H9 (cell line): ENCODE measurements around the gene NOL7. TPM values are rescaled to one million over a fixed set of nuclear protein-coding genes. Genes with fewer than 3 reads are reported as not detected.

Experiments
- DNase-seq: peaks from one replicate; pipeline ENCODE4 v3.0.0-alpha.2; 2017
- H2AFZ ChIP-seq: one replicate; pipeline ENCODE4 v1.6.1; 2013; ENCODE audit warnings: mild to moderate bottlenecking, low read length, control low read depth, moderate library complexity
- H2AK5ac ChIP-seq: 2 replicates; pipeline ENCODE4 v1.6.1; 2013; ENCODE audit warnings: low read length, control low read depth, mixed read lengths; ENCODE audit not compliant: insufficient read length
- H2BK120ac ChIP-seq: one replicate; pipeline ENCODE4 v1.6.1; 2013; ENCODE audit warnings: low read depth, mild to moderate bottlenecking, low read length, control low read depth, inconsistent platforms; ENCODE audit not compliant: poor library complexity, severe bottlenecking
- H2BK12ac ChIP-seq: 2 replicates; pipeline ENCODE4 v1.6.1; 2013; ENCODE audit warnings: low read length, control low read depth, mixed read lengths, low read depth; ENCODE audit not compliant: insufficient read length
- H2BK15ac ChIP-seq: 2 replicates; pipeline ENCODE4 v1.6.1; 2013; ENCODE audit warnings: low read depth, low read length, control low read depth
- H2BK20ac ChIP-seq: one replicate; pipeline ENCODE4 v1.6.1; 2013; ENCODE audit warnings: low read depth, mild to moderate bottlenecking, low read length, control low read depth, inconsistent platforms; ENCODE audit not compliant: poor library complexity, severe bottlenecking
- H2BK5ac ChIP-seq: 2 replicates; pipeline ENCODE4 v1.6.1; 2013; ENCODE audit warnings: low read length, control low read depth, mixed read lengths; ENCODE audit not compliant: insufficient read length
- H3K14ac ChIP-seq: 2 replicates; pipeline ENCODE4 v1.6.1; 2013; ENCODE audit warnings: low read length, control low read depth; ENCODE audit not compliant: insufficient read depth
- H3K18ac ChIP-seq: 2 replicates; pipeline ENCODE4 v1.6.1; 2013; ENCODE audit warnings: low read depth, mild to moderate bottlenecking, mixed read lengths, low read length, control low read depth; ENCODE audit not compliant: insufficient read length
- H3K23ac ChIP-seq: 2 replicates; pipeline ENCODE4 v1.6.1; 2013; ENCODE audit warnings: low read length, control low read depth, mixed read lengths, low read depth; ENCODE audit not compliant: insufficient read length
- H3K23me2 ChIP-seq: 2 replicates; pipeline ENCODE4 v1.6.1; 2013; ENCODE audit warnings: low read depth, mild to moderate bottlenecking, mixed read lengths, low read length, control low read depth; ENCODE audit not compliant: insufficient read length, poor library complexity, severe bottlenecking
- H3K27ac ChIP-seq: 2 replicates; pipeline ENCODE4 v1.5.1; 2013; ENCODE audit warnings: low read length, control low read depth, mixed read lengths, low read depth; ENCODE audit not compliant: insufficient read length
- H3K27me3 ChIP-seq: 2 replicates; pipeline ENCODE4 v1.6.1; 2013; ENCODE audit warnings: low read length, control low read depth, inconsistent platforms; ENCODE audit not compliant: insufficient read depth
- H3K4ac ChIP-seq: 2 replicates; pipeline ENCODE4 v1.6.1; 2013; ENCODE audit warnings: low read depth, mild to moderate bottlenecking, control low read depth, inconsistent platforms, low read length, moderate library complexity
- H3K4me1 ChIP-seq: 2 replicates; pipeline ENCODE4 v1.6.1; 2013; ENCODE audit warnings: low read length, control low read depth, inconsistent platforms; ENCODE audit not compliant: insufficient read depth
- H3K4me2 ChIP-seq: 2 replicates; pipeline ENCODE4 v1.6.1; 2013; ENCODE audit warnings: low read length, control low read depth, mixed read lengths; ENCODE audit not compliant: insufficient read length, insufficient read depth
- H3K56ac ChIP-seq: 2 replicates; pipeline ENCODE4 v1.6.1; 2013; ENCODE audit warnings: low read depth, mild to moderate bottlenecking, mixed read lengths, low read length, control low read depth; ENCODE audit not compliant: insufficient read length
- H3K79me1 ChIP-seq: 2 replicates; pipeline ENCODE4 v1.6.1; 2013; ENCODE audit warnings: low read depth, mild to moderate bottlenecking, moderate library complexity, low read length, control low read depth, inconsistent platforms; ENCODE audit not compliant: insufficient read depth, poor library complexity, severe bottlenecking
- H3K79me2 ChIP-seq: 2 replicates; pipeline ENCODE4 v1.6.1; 2013; ENCODE audit warnings: low read length, control low read depth, inconsistent platforms; ENCODE audit not compliant: insufficient read depth
- H3K9ac ChIP-seq: 2 replicates; pipeline ENCODE4 v1.6.1; 2013; ENCODE audit warnings: low read length, control low read depth, mixed read lengths; ENCODE audit not compliant: insufficient read length; ENCODE audit errors: extremely low read depth
- H3K9me3 ChIP-seq: one replicate; pipeline ENCODE4 v1.6.1; 2013; ENCODE audit warnings: low read depth, low read length, inconsistent platforms; ENCODE audit not compliant: control insufficient read depth
- H3T11ph ChIP-seq: one replicate; pipeline ENCODE4 v1.6.1; 2013; ENCODE audit warnings: mild to moderate bottlenecking, low read length, control low read depth, inconsistent platforms
- H4K20me1 ChIP-seq: one replicate; pipeline ENCODE4 v1.6.1; 2013; ENCODE audit not compliant: control insufficient read depth, insufficient read length, insufficient read depth
- H4K5ac ChIP-seq: 2 replicates; pipeline ENCODE4 v1.6.1; 2013; ENCODE audit warnings: low read depth, mild to moderate bottlenecking, mixed read lengths, low read length, control low read depth; ENCODE audit not compliant: insufficient read length
- H4K8ac ChIP-seq: replicated peaks from 2 replicates; pipeline ENCODE4 v1.6.1; 2013; ENCODE audit warnings: low read length, control low read depth, mixed read lengths, low read depth; ENCODE audit not compliant: insufficient read length
- H4K91ac ChIP-seq: 2 replicates; pipeline ENCODE4 v1.6.1; 2013; ENCODE audit warnings: low read depth, mild to moderate bottlenecking, moderate library complexity, mixed read lengths, low read length, control low read depth; ENCODE audit not compliant: insufficient read length
- H3K27ac Mint-ChIP-seq, 3 experiments: 2 replicates in 2 of 3; 3 replicates in 1 of 3; pipeline ENCODE4 v1.8.0; 2020 to 2021; ENCODE audit warnings: mixed read lengths in 3 of 3, mild to moderate bottlenecking in 1 of 3, moderate library complexity in 1 of 3
- H3K27me3 Mint-ChIP-seq: 2 replicates; pipeline ENCODE4 v1.8.0; 2021; ENCODE audit warnings: low read depth, mild to moderate bottlenecking, moderate library complexity, mixed read lengths
- H3K36me3 Mint-ChIP-seq, 3 experiments: 2 replicates in 2 of 3; 3 replicates in 1 of 3; pipeline ENCODE4 v1.8.0; 2020 to 2021; ENCODE audit warnings: low read depth in 3 of 3, mixed read lengths in 3 of 3; ENCODE audit not compliant: insufficient read depth in 1 of 3
- H3K4me1 Mint-ChIP-seq, 2 experiments: 2 replicates each; pipeline ENCODE4 v1.8.0; 2020; ENCODE audit warnings: mixed read lengths in 2 of 2
- H3K4me3 Mint-ChIP-seq, 2 experiments: 2 replicates in 1 of 2; 3 replicates in 1 of 2; pipeline ENCODE4 v1.8.0; 2020 to 2021; ENCODE audit warnings: mild to moderate bottlenecking in 2 of 2, mixed read lengths in 2 of 2, moderate library complexity in 1 of 2
- H3K9me3 Mint-ChIP-seq, 2 experiments: 2 replicates in 1 of 2; 3 replicates in 1 of 2; pipeline ENCODE4 v1.8.0; 2020; ENCODE audit warnings: mild to moderate bottlenecking in 2 of 2, mixed read lengths in 2 of 2, moderate library complexity in 1 of 2
- WGBS: extraction: QIAGEN DNeasy Blood & Tissue Kit; methylation state at CpG from one replicate; pipeline ENCODE4 v1.1.7; 2013; ENCODE audit warnings: missing lambda C conversion rate, low lambda C conversion rate, mixed read lengths; ENCODE audit not compliant: insufficient read length; ENCODE audit errors: extremely low coverage; 5-methylcytosine and 5-hydroxymethylcytosine counted together
- total RNA-seq: library from RNA; stranded (reverse); gene quantifications from 2 replicates; pipeline ENCODE4 v1.2.1, GENCODE V29; 2021
- TF ChIP-seq, protein P1 (sequence below): fragments of 200-600 bp; sonication (generic); conservative IDR thresholded peaks from 3 replicates; pipeline ENCODE4 v1.8.0; 2021; ENCODE audit warnings: antibody characterized with exemption, mild to moderate bottlenecking

NOL7 gene
- total RNA-seq, 1 experiment from 2014 or later: 72.1 TPM

DNA sequence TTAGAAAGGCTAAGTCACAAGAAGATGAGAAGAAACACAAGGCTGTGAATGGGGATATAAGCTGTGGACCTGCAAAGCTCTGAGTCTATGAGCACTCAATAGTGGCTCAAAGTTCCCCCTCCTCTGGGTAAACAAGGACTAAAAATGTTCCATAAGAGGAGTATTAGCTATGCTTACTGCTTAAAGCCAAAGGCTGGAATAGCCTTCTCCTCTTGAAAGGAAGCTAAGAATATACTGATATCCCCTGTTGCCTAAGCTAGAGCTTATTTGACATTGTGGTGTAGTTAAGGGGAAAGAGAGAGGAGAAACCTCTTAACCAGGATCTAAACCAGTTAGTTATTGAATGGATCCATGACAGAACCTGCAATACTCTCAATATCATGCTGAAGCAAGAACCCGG is 45.8 kb downstream of the NOL7 start:
- Histone ChIP-seq H3K27ac (no peak overlapping the region), H4K8ac (no peak overlapping the region), H3K4ac (no peak overlapping the region), H4K5ac (no peak overlapping the region), H2BK120ac (no peak overlapping the region), H3K23ac (no peak overlapping the region), H3K79me1 (peaks cover 2% of the 10 kb centered on the region), H3K4me1 (no peaks in the 10 kb centered on the region; the same call in 1 of the 2 replicates), H2BK5ac (no peak overlapping the region), H2AK5ac (no peak overlapping the region), H3K14ac (no peak overlapping the region), H2AFZ (no peak overlapping the region), H3T11ph (no peak overlapping the region), H3K18ac (no peak overlapping the region), H2BK20ac (no peak overlapping the region), H2BK15ac (no peak overlapping the region), H3K79me2 (peaks cover 4% of the 10 kb centered on the region; the same call in 1 of the 2 replicates), H3K4me2 (no peak overlapping the region), H3K9ac (no peak overlapping the region), H3K56ac (no peak overlapping the region), H3K23me2 (no peaks in the 10 kb centered on the region), H4K20me1 (no peaks in the 10 kb centered on the region), H3K9me3 (no peaks in the 10 kb centered on the region), H4K91ac (no peak overlapping the region), H3K27me3 (no peaks in the 10 kb centered on the region), H2BK12ac (no peak overlapping the region)
- no CpG with 5 or more reads among the region's 1 CpG for WGBS
- H3K4me3 Mint-ChIP-seq: no peak overlapping the region
- no peaks in the 10 kb centered on the region for H3K27me3 Mint-ChIP-seq
- no peaks in the 10 kb centered on the region for H3K36me3 Mint-ChIP-seq
- peaks cover 21 to 27% of the 10 kb centered on the region in 2 experiments for H3K4me1 Mint-ChIP-seq
- no peaks in the 10 kb centered on the region for H3K9me3 Mint-ChIP-seq
- no peak for DNase-seq
- TF ChIP-seq, protein P1, sequence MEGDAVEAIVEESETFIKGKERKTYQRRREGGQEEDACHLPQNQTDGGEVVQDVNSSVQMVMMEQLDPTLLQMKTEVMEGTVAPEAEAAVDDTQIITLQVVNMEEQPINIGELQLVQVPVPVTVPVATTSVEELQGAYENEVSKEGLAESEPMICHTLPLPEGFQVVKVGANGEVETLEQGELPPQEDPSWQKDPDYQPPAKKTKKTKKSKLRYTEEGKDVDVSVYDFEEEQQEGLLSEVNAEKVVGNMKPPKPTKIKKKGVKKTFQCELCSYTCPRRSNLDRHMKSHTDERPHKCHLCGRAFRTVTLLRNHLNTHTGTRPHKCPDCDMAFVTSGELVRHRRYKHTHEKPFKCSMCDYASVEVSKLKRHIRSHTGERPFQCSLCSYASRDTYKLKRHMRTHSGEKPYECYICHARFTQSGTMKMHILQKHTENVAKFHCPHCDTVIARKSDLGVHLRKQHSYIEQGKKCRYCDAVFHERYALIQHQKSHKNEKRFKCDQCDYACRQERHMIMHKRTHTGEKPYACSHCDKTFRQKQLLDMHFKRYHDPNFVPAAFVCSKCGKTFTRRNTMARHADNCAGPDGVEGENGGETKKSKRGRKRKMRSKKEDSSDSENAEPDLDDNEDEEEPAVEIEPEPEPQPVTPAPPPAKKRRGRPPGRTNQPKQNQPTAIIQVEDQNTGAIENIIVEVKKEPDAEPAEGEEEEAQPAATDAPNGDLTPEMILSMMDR: no peak
- H3K27ac Mint-ChIP-seq: peak overlapping the region in 1 of 3 experiments; percentile 64; a peak in 2 of 7 replicates
